Stimulated activated CD4-positive, alpha-beta T cell treated with anti-CD3 and anti-CD28 coated beads, Interleukin-12 subunit alpha, Interleukin-12 subunit beta, amount 100 ng/mL, for 24 hours (primary cell): Measurements from ENCODE around the gene THADA.

Experiments used
- DNase-seq, 2 experiments: peaks; one replicate each; pipeline ENCODE4 v3.0.0-alpha.2; 2020; ENCODE audit warnings: low read depth in 2 of 2

Gene THADA

DNA sequence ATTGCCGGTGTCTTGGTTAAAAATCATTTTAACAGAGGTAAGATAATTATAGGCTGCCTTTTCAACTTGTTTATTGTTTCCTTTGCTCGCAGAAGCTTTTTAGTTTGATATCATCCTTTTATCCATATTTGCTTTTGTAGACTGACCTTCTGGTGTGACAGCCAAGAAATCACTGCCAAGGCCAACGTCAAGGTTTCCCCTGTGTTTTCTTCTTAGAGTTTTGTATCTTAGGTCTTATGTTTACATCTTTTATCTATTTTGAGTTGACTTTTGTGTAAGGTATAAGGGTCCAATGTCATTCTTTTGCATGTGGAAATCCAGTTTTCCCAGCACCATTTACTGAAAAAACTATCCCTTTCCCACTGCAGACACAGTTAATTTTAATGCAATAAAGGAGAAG, 240.4 kb downstream of the THADA start:
- no peak for DNase-seq

DNA sequence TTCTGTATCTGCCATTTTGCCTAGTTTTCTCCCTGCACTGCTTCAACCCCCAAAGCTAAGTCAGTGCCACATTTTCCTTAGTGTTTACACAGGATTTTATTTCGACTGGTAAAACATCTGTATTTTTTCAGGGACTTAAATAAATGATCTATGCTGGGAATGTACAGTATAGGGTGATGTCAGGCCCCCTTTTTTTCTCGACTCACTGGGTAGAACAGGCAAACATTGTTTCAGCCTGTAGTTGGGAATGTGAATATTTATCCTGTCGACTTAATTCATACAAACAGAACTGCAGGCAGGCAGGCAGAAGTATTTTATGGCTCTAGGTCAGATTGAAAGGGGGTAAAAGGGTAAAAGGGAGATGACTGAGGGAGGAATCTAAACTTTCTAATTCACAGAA, 245.9 kb downstream of the THADA start:
- DNase-seq: no peak

- DNase-seq: no peak
Observed at GRCh38 chr2:43348908-43349661, 246.8 kb downstream of the THADA start.

DNA sequence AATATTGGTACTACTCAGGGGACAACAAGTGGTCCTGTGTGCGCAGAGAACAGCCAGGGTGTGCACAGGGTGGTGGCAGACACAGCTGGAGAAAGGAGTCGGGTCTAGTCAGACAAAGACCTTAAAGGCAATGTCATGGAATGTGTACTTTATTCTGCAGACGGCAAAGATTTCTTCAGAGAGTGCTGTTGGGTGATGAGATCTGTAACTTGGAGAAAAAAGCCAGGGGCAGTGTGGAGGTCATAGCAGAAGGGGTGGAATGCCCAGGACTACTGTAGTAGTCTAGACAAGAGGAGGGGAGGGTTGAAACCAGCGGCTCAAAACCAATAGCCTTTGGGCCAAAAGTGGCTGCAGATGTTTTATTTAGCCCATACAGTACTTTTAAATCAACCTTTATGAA, 248.1 kb downstream of the THADA start:
- DNase-seq: no peak

- DNase-seq: no peak
Observed at GRCh38 chr2:43346602-43347567, 249.0 kb downstream of the THADA start.

DNA sequence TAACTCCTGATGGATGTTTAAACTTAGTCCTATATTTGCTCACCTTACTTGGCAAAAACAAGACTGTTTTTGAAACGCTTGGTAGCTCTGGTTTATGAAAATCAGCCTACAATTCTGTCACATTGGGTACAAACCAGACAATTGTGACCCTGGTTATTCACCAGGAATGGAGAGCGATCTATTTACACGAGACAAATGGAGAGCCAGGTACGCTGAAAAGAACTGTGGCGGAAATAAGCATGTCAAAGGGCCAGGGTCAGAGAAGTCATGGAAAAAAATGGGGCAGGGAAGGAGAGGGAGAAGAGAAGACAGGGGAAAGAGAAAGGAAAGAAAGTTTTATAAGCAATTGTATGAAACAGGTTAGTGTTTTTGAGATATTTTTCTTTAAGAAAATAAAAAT, 250.0 kb downstream of the THADA start:
- no peak for DNase-seq

DNA sequence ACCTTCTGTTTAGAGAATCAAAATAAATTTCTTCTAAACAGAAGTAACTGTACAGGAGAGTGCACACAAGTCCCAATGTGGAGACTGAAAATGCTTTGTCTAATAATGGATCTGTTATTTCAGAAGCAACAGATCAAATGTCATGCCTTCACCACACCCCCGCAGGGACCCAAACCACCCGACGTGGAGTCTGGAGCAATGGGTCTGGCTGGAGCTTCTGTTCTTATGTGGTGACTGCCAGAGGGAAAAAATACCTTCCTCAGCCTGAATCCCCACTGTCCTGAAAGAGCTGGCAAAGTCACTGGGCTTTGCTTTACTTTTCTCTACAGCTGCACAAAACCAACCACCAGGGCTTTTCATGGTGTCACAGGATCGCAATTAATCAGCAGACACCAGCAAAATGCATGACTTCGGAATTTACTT, 250.4 kb downstream of the THADA start:
- DNase-seq: no peak

DNA sequence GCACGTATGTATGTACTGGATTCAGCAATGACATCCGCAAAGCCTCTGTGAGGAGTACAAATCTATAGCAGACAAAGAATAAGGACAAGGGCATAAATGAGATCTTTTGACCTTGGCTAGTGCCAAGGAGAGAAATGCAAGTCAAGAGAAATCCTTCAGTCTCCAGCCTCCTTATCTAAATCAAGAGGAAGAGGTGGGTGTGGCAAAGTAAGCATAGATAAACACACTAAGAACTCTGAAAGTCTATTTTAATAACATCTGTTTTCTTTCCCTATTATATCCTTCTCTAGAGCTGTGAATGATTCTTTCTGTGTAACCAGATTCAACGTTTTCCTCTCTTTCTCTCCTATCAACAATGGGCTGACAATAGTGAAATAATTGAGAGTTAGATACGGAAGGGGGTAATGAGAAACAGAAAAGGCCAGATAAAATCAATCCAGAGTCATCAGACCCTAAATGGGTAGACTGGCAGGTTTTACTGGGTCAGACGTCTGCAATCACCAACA, 250.9 kb downstream of the THADA start:
- no peak for DNase-seq

DNA sequence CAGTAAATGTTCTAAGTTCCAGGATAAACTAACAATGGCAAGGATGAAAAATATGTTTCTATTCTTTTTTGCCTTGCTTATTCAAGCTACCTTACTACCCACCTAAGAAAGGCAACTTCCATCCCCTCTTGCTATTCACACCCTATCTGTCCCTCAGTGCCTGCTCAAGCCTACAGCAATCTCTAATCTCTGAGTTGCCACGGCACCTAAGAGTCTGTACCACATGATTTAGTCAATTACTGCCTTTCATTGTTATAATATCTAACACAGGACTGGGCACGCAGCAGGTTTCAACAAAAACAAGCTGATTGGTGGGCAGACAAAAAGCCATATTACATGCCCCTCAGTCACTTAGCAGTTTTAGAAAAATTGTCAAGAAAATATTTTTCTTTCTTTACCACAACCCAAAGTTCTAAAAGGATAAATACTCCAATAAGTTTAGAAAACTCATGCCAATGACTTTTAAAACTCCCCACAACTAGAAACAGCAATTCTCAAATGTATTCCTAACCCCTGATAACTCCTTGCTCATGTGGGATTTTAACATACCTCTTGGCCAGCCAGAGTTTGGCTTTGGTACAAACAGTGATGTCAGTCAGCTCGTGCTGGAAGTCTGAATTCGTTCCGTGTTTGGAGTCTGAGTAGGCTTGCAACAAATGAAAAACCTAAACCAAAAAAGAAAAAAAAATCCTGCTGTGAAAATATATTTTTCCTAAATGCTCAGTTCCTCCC, 252.1 kb downstream of the THADA start:
- DNase-seq: no peak

DNA sequence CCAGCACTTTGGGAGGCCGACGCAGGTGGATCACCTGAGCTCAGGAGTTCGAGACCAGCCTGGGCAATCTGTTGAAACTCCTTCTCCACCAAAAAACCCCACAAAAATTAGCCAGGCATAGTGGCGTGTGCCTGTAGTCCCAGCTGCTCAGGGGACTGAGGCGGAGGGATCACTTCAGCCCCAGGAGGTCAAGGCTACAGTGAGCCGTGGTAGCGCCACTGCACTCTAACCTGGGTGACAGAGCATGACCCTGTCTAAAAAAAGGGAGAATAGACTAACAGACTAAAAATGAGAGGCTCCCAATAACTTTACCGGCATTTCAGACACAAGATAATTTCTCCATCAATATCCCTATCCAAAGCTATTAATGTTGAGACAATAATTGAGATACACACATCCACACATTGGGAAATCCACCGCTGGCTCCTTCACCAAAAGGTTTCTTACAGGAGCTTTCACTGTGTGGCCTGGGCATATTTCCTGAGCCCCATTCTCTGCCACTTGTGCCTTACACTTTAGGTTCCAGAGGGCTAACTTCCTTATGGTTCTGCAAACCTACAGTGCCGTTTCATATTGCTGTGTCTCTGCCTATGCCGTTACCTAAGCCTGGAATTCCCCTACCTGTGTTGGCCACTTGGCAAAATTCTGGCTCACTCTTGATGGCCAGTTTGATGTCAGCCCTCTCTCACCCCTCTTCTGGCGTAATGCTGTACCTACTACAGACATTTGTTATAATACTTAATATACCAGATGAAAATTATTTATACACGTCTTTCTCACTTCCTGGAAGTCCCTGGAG, 253.7 kb downstream of the THADA start:
- no peak for DNase-seq

GRCh38 chr2:43340945-43341356, 254.9 kb downstream of the THADA start:
- no peak for DNase-seq

- no peak for DNase-seq
Observed at GRCh38 chr2:43340066-43340465, 255.8 kb downstream of the THADA start.

DNA sequence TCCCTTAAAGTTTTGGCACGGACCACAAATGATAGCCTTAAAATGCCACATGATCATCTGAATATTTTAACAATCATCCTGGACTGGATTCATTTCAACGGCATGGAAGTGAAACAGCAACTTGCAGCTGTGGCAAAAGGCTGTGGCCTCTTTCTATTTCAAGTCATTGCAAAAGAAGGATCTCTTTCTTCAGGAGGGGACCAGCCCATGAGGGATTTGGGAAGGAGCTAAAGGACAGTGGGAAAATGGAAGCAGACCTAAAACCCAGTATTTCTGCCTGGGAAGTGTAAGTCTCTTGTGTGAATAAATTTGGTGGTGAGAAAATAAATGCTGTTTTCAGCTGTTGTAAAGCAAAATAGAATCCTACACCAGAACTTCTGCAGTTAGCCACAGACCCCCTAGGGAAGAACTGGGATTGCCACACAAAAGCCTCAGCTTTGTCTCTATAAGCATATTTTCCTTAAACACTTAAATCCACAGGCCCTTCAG, 262.1 kb downstream of the THADA start:
- no peak for DNase-seq

DNA sequence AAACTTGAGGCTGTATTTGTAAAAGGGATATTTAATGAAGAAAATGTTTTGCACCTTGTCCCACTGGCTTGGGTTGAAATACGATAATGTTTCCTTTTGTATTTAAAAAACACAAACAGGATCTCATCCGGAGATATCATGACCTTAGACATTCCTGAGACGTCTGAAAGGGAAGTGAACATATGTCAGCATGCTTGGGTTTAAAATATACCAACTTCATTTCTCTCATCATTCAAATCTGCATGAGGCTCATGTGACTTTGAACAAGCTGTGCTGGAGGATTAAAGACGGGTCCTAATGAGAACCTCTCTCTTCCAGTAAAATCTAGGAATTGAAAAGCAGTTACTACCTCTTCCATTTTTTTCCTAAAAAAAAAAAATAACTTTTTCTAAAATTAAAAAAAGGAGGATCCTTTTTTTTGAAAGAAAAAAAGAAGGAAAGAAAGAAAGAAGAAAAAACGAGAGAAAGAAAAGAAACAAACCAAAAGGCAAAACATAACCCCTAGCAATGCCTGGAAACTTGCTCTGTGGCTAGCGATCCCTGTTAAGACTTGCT, 262.7 kb downstream of the THADA start:
- no peak for DNase-seq

- no peak for DNase-seq
Observed at GRCh38 chr2:43332653-43333052, 263.2 kb downstream of the THADA start.

GRCh38 chr2:43331422-43331821, 264.4 kb downstream of the THADA start:
- DNase-seq: no peak

DNA sequence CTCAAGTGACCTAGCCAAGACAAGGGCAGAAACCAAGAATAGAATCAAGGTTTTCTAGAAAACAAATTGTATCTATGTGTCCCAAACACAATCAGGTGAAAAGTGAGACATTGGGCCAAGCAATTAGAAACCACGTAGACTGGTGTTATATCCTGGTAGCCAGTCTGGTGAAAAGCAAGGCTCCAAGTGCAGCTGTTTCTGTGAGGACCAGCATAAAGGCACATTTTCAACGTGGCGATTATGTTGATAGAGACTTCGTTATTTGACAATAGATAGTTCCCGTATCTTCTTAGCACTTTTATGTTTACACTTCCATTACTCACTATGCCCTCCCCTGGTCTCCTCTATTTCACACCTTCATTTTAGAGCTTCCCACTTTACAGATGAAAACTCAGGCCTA, 266.2 kb downstream of the THADA start:
- DNase-seq: no peak

DNA sequence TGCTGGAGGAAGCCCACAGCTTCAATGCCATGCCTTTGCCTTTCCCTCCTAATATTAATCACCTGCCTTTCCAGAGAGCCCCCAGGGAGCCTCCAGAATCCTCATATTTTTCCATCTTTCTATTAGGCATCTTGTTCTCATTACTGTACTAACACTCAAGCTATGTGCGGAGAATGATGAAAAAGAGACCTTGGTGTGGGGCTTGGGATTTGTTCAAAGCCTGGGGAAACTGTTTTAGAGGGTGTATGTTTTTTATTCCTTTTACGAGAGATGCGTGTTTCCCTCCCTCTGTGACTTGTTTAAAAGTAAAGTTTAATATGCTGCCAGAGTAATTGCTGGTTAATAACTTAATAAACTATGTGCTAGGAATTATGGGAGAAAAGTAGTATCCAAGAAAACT, 267.0 kb downstream of the THADA start:
- no peak for DNase-seq

GRCh38 chr2:43328133-43328532, 267.7 kb downstream of the THADA start:
- DNase-seq: no peak

DNA sequence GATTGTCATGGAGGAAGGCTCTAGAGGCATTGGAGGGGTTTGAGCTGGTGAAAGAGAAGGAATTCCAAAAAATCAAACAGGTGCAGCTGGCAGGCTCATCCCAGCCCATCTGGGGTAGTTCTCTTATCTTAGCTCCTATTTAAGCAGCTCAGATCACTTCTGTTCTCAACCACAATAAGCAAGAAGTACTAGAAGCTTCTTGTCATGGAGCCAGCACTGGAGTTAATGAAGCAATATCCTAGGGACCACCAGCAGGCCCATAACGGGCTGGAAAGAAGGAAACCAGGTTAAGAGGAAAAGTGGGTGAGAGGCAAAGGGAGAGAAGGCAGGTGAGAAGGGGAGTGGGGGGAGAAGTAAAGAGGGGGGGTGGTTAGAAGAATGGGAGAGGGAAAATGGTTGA, 268.7 kb downstream of the THADA start:
- DNase-seq: no peak
